ENCODE data around the gene CPLANE1. TPM values are rescaled to one million over a fixed set of nuclear protein-coding genes. Genes with fewer than 3 reads are reported as not detected.

The CPLANE1 gene
- total and polyA plus RNA-seq, 9 of the 15 experiments (the other 6 are each of a cell fraction or from before 2014, with no cell fraction given): under 0.01 to 0.27 (median 0.08) TPM; not detected in 2

- POLR2A ChIA-PET: interaction anchor here (0.7 kb wide), 1 partner anchor 13 kb away, joined by 3 read pairs; no protein-coding TSS in a partner anchor
- Histone ChIP-seq H3K9ac (ENCODE audit: insufficient read depth in 1 of 2, low read depth in 2 of 2, low read length in 2 of 2) (no peak overlapping the region), H3K36me3 (ENCODE audit: control insufficient read depth, insufficient read depth, low read length) (no peaks in the 10 kb centered on the region), H3K9me1 (ENCODE audit: control insufficient read depth, insufficient read depth, low read length) (no peaks in the 10 kb centered on the region), H3K79me2 (ENCODE audit: control insufficient read depth, insufficient read depth, low read length) (no peaks in the 10 kb centered on the region), H3K4me2 (ENCODE audit: insufficient read depth, low read length) (no peak overlapping the region), H3K9me3 (replicated peaks; ENCODE audit: control insufficient read depth, insufficient read depth, low read depth, low read length) (no peaks in the 10 kb centered on the region), H3K4me3 (no peak overlapping the region), H4K20me1 (replicated peaks; ENCODE audit: control insufficient read depth, insufficient read depth, low read length) (no peaks in the 10 kb centered on the region), H3K4me1 (replicated peaks in 1 of 2; ENCODE audit: control insufficient read depth in 2 of 2, insufficient read depth in 2 of 2, low read length in 2 of 2) (no peaks in the 10 kb centered on the region), H3K27me3 (ENCODE audit: control insufficient read depth in 2 of 2, insufficient read depth in 2 of 2, low read length in 2 of 2) (no peaks in the 10 kb centered on the region), H3K27ac (ENCODE audit: extremely low read depth, low read depth, low read length) (no peak overlapping the region), H2AFZ (ENCODE audit: low read depth, low read length) (no peak overlapping the region)
- FAIRE-seq: no peak
- in situ Hi-C loops (cut with MboI) (no loop called here), intact Hi-C loops (cut with micrococcal nuclease) (no loop called here)
- BruUV-seq (replicated peaks): no TSS peak
- CTCF ChIA-PET (ENCODE audit: low intra/inter-chr PET ratio): no interaction called here
- TF ChIP-seq MCM3 (IDR thresholded peaks at IDR 0.05): no peak
- TF ChIP-seq ZNF436 (CRISPR knock-in tag; IDR thresholded peaks at IDR 0.05): no peak
- no peak for TF ChIP-seq HNRNPH1 (optimal IDR thresholded peaks at IDR 0.05; ENCODE audit: low read depth, low read length)
- TF ChIP-seq TSHZ1 (CRISPR knock-in tag; IDR thresholded peaks at IDR 0.05): no peak
- no peak for TF ChIP-seq MECOM (CRISPR knock-in tag; IDR thresholded peaks at IDR 0.05)
- no peak for TF ChIP-seq ZNF551 (CRISPR knock-in tag; IDR thresholded peaks at IDR 0.05)
- TF ChIP-seq POLR2AphosphoS2 (IDR thresholded peaks at IDR 0.05; ENCODE audit: low read length): no peak
- no peak for TF ChIP-seq U2AF1 (optimal IDR thresholded peaks at IDR 0.05; ENCODE audit: low read depth, low read length)
- no peak for TF ChIP-seq SRF (CRISPR knock-in tag; IDR thresholded peaks at IDR 0.05)
- no peak for TF ChIP-seq STAT5B (CRISPR knock-in tag; IDR thresholded peaks at IDR 0.05)
- no peak for TF ChIP-seq BRD4 (IDR thresholded peaks at IDR 0.05)
- TF ChIP-seq TARDBP (IDR thresholded peaks at IDR 0.05): no peak
- TF ChIP-seq PATZ1 (CRISPR knock-in tag; IDR thresholded peaks at IDR 0.05; ENCODE audit: borderline replicate concordance): no peak
- no peak for TF ChIP-seq THRB (CRISPR knock-in tag; conservative IDR thresholded peaks at IDR 0.05)
- no peak for TF ChIP-seq RBM25 (IDR thresholded peaks at IDR 0.05; ENCODE audit: low read depth, low read length, severe bottlenecking)
- no peak for TF ChIP-seq RB1 (IDR thresholded peaks at IDR 0.05; ENCODE audit: low read depth)
- no peak for TF ChIP-seq XRCC4 (IDR thresholded peaks at IDR 0.05; ENCODE audit: extremely low read depth, insufficient read depth, insufficient read length)
- TF ChIP-seq ZNF217 (CRISPR knock-in tag; IDR thresholded peaks at IDR 0.05): no peak
- no peak for TF ChIP-seq EP300 (IDR thresholded peaks at IDR 0.05; ENCODE audit: low read length)
- WGBS (ENCODE audit: insufficient coverage, low coverage, missing lambda C conversion rate): 0% methylated on average over 2 of the region's 2 CpGs
- DNase-seq (ENCODE audit: extremely low read depth in 1 of 4, low spot score in 3 of 4): no peak
- no peak for ATAC-seq
These were observed 145.9 kb downstream of the CPLANE1 start for GRCh38 chr5:37103302-37103701.
